ENCODE data around the gene EPM2AIP1. TPM values are rescaled to one million over a fixed set of nuclear protein-coding genes. Genes with fewer than 3 reads are reported as not detected.

Gene EPM2AIP1
- total and polyA plus RNA-seq, 9 of the 15 experiments (the other 6 are each of a cell fraction or from before 2014, with no cell fraction given): 6.7 to 44.8 (median 25.2) TPM

DNA sequence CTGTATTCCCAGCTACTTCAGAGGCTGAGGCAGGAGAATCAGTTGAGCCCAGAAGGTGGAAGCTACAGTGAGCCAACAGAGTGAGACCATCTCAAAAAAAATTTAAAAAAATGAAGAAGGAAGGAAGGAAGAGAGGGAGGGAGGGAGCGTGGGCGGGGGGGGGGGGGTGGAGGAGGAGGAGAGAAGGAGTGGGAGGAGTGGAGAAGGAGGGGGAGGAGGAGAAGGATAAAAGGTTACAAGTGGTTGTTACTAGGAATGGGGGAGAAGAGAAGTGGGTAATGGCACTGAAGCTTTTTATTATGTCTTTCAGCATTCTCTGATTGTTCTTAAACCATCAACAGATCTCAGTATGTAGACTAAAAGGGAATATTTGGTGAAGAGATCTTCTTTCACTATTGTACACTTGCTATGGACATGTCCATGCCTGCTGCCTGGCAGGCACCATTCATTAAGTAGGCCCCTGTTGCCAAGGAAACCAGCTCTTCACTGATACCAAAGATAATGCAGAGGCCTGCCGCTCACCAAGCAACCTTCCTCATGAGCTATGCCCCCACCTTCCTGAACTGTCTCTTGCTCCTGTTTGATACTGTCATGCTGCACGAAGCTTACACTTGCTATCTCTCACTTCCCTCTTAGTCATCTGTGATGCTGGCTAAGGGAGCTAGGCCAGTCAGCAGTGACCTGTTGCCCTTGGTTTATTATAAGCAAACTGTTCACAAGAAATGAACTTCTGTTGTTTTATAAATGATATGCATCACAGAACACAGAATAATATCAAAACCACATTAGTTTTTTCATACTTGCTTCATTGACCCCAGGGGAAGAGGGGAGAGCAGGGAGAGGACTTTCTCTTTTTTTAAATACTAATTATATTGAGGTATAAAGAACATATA is 23.1 kb downstream of the EPM2AIP1 start (continued):
- TF ChIP-seq, protein P1, sequence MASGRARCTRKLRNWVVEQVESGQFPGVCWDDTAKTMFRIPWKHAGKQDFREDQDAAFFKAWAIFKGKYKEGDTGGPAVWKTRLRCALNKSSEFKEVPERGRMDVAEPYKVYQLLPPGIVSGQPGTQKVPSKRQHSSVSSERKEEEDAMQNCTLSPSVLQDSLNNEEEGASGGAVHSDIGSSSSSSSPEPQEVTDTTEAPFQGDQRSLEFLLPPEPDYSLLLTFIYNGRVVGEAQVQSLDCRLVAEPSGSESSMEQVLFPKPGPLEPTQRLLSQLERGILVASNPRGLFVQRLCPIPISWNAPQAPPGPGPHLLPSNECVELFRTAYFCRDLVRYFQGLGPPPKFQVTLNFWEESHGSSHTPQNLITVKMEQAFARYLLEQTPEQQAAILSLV (tag; IDR thresholded peaks at IDR 0.05): no peak
- TF ChIP-seq, protein P2, sequence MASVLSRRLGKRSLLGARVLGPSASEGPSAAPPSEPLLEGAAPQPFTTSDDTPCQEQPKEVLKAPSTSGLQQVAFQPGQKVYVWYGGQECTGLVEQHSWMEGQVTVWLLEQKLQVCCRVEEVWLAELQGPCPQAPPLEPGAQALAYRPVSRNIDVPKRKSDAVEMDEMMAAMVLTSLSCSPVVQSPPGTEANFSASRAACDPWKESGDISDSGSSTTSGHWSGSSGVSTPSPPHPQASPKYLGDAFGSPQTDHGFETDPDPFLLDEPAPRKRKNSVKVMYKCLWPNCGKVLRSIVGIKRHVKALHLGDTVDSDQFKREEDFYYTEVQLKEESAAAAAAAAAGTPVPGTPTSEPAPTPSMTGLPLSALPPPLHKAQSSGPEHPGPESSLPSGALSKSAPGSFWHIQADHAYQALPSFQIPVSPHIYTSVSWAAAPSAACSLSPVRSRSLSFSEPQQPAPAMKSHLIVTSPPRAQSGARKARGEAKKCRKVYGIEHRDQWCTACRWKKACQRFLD (CRISPR knock-in tag; IDR thresholded peaks at IDR 0.05): peak; percentile 81
- peak; percentile 77; the same call in 1 of the 2 replicates for TF ChIP-seq MTA3 (IDR thresholded peaks at IDR 0.05; ENCODE audit: borderline replicate concordance)
- peak; percentile 37; the same call in 1 of the 2 replicates for TF ChIP-seq FOXM1 (IDR thresholded peaks at IDR 0.05; ENCODE audit: low read depth)
- no peak for TF ChIP-seq FOXM1 (CRISPR knock-in tag; IDR thresholded peaks at IDR 0.05; ENCODE audit: low read depth)
- TF ChIP-seq TAF7 (tag; IDR thresholded peaks at IDR 0.05): no peak
- peak; percentile 72 for TF ChIP-seq MAFF (IDR thresholded peaks at IDR 0.05; ENCODE audit: low read length)
- no peak for TF ChIP-seq ADNP (tag; IDR thresholded peaks at IDR 0.05)
- TF ChIP-seq POLR2H (tag; IDR thresholded peaks at IDR 0.05; ENCODE audit: low read depth): no peak
- TF ChIP-seq, protein P3, sequence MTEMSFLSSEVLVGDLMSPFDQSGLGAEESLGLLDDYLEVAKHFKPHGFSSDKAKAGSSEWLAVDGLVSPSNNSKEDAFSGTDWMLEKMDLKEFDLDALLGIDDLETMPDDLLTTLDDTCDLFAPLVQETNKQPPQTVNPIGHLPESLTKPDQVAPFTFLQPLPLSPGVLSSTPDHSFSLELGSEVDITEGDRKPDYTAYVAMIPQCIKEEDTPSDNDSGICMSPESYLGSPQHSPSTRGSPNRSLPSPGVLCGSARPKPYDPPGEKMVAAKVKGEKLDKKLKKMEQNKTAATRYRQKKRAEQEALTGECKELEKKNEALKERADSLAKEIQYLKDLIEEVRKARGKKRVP (CRISPR knock-in tag; IDR thresholded peaks at IDR 0.05): no peak
- TF ChIP-seq CBX8 (IDR thresholded peaks at IDR 0.05; ENCODE audit: borderline replicate concordance, extremely low read depth, low read depth, low read length, poor library complexity, severe bottlenecking): no peak
- TF ChIP-seq, protein P4, sequence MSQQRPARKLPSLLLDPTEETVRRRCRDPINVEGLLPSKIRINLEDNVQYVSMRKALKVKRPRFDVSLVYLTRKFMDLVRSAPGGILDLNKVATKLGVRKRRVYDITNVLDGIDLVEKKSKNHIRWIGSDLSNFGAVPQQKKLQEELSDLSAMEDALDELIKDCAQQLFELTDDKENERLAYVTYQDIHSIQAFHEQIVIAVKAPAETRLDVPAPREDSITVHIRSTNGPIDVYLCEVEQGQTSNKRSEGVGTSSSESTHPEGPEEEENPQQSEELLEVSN (IDR thresholded peaks at IDR 0.05; ENCODE audit: borderline replicate concordance in 1 of 2, extremely low read depth in 1 of 2, insufficient read depth in 1 of 2, insufficient read length in 1 of 2, low read depth in 1 of 2, low read length in 1 of 2, poor library complexity in 1 of 2, severe bottlenecking in 1 of 2): peak; percentile 59 to 67
- no peak for TF ChIP-seq YBX1 (IDR thresholded peaks at IDR 0.05)
- TF ChIP-seq ZNF830 (CRISPR knock-in tag; IDR thresholded peaks at IDR 0.05): no peak
- no peak for TF ChIP-seq PPARD (CRISPR knock-in tag; IDR thresholded peaks at IDR 0.05)
- peak; percentile 79; the same call in 1 of the 2 replicates for TF ChIP-seq LCOR (CRISPR knock-in tag; IDR thresholded peaks at IDR 0.05)
- peak; percentile 89 for TF ChIP-seq CREM (IDR thresholded peaks at IDR 0.05; ENCODE audit: low read depth)
- TF ChIP-seq, protein P5, sequence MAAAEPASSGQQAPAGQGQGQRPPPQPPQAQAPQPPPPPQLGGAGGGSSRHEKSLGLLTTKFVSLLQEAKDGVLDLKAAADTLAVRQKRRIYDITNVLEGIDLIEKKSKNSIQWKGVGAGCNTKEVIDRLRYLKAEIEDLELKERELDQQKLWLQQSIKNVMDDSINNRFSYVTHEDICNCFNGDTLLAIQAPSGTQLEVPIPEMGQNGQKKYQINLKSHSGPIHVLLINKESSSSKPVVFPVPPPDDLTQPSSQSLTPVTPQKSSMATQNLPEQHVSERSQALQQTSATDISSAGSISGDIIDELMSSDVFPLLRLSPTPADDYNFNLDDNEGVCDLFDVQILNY (CRISPR knock-in tag; IDR thresholded peaks at IDR 0.05): no peak
- TF ChIP-seq NRF1 (conservative IDR thresholded peaks at IDR 0.05 in 1 of 2, IDR thresholded peaks at IDR 0.05 in 1 of 2): peak; percentile 54 to 63
- TF ChIP-seq GATA2 (CRISPR knock-in tag; IDR thresholded peaks at IDR 0.05): peak; percentile 98
- no peak for TF ChIP-seq THRAP3 (IDR thresholded peaks at IDR 0.05; ENCODE audit: borderline replicate concordance)
